NT2/D1 (cell line): Measurements from ENCODE around the gene HIRA.

Source experiments
- YY1 ChIP-seq: IDR thresholded peaks from 2 replicates; pipeline ENCODE4 v1.6.1; 2011; ENCODE audit not compliant: insufficient read length, insufficient read depth
- ZNF274 ChIP-seq: IDR thresholded peaks from 2 replicates; pipeline ENCODE4 v1.6.1; 2011; ENCODE audit warnings: mild to moderate bottlenecking, low read depth, low read length

DNA sequence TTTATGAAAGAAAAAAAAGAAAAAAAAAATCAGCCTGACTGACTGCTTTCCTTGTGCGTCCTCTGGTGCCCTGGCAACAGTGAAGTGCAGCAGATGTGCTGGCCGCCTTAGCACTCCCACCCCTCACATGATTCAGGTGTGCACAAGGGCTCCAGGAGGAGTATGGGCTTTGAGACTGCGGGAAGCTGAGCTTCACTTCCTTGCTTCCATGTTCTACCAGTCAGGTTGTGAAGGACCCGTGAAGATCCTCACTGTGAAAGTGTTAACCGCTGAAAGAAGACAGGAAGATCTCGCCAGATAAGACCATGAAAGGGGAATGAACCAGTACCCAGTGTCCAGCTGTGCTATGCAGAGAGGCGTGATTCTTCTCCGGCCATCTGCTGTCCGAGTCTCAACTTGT is 48.2 kb downstream of the HIRA start:
- no peak for TF ChIP-seq ZNF274
- TF ChIP-seq YY1: no peak
